HG03521 (cell line): Measurements from ENCODE around the gene TMEM108.

Source experiments
- ATAC-seq: cut with Tn5 transposase; IDR thresholded peaks from one replicate; pipeline ENCODE4 v1.9.1; 2021; ENCODE audit warnings: mild to moderate bottlenecking, moderate library complexity; ENCODE audit not compliant: unreplicated experiment

TMEM108 gene

DNA sequence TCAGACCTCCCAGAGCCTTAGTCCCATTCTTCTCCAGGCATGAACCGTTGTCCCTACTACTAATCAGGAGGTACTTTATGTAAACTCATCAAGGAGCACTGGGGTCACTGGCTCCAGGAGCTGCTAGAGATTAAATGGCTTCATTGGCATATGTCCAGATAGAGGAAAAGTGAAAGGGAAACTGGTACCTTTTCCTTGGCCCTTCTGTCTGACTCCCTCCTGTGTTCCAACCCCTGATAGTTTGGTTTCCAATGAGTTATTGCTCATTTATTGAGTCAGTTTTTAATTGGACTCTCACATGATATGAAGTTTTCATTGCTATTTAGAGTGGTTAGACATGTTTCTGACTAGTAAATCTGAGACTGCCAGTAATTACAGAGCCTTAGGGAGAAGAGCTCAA, 231.2 kb downstream of the TMEM108 start:
- ATAC-seq: no peak

DNA sequence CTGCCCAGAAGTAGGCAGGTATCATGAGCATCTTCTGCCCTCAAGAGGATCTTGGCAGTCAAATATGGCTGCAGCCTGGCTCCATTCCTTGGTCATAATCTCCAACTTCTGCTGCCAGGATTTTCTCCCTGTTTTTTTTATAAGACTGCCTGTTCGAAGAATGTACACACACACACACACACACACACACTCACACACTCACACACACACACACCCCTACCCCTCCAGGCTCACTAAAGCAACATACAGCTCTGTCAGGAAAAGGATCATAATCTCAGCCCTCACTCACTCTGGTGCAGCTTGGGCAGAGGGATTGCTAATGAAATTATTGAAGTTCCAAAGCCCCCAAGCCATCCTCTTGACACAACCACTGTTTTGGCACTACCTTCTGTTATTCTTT, 232.4 kb downstream of the TMEM108 start:
- no peak for ATAC-seq

DNA sequence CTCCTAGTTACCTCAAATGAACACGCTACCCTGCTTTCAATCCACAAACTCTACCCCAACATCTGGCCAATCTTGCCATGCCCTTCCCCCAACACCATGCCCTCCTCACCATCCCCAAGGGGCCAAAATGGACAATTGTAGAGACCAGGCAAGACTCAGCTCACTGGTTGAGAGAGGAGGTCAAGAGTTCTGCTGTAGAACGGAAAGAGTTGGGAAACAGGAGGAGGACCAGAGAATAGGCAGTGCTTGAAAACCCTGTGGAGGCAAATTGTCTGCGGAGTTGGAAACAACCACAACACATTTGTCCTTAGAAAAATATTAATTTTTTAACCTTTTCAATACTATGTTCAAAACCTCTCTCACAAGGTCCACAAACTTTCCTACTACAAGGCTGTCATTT, 232.9 kb downstream of the TMEM108 start:
- ATAC-seq: no peak

DNA sequence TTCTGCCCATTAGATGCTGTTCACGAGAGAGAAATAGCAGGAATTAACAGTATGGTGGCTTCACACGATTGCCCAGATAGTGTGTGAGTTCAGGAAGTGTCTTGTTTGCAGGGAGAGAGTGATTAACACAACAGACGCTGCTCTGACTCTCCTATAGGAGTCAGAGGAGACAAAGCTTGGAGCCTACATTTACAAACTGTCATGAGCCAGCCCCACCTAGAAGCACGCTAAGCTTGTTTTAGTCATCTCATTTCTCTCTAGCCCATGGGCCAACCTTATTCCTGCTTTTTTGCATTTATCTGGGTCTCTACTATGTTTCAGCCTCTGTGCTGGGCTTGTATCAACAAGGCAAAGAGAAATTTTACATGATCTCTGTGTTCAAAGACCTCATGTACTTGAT, 233.3 kb downstream of the TMEM108 start:
- no peak for ATAC-seq

DNA sequence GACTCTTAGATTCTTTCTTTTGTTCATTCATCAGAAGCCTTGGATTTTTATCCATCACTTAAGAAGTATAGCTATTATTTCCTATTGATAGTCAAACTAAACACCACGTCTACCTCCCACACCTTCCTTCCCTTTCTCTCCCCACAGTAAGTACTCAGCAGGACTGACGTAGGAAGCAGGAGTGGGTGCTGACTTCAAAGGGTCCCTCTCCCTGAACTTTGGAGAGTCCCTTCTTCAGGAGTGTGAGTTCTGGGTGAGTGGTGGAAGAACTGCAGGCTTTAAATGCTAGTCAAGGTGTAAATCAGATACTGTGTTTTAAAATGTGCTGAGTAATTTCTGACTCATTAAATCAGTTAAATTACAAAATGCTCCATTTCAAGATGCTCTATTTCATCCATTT, 235.2 kb downstream of the TMEM108 start:
- ATAC-seq: no peak

DNA sequence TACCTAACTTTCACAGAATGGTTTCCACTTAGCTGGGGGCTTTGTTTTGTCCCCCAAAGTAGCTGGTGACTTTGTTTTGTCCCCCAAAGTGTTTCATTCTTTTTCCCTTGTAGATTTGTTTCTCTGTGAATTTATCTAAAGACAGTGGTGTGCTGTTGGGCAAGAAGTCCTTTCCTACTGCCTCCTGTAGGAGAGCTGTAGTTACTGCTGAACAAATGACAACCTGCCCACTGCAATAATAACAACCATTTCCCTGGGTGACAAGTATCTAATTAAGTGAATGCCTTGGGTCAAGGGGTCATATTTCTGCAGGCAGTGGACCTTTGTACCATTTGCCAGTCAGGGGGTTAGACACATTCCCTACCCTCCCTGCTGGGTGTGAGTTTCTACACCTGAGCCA, 236.3 kb downstream of the TMEM108 start:
- no peak for ATAC-seq

DNA sequence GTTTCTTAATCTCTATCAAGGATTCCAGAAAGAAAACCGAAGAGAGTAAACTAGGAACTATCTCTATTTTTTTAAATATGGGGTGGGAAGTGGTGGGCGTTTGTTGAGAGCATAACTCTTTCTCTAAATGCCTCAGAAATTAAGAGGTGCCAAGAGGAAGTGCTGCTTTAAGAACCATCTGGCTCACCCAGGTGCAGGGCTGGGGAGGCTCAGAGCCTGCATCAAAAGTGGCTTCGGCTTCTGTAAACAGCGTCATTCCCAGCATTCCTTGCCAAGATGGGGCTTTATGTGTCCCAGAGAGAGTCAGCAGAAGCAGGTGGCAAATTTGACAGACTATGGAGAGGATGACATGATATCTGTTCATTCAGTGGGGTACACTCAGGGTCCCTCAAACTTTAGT, 238.4 kb downstream of the TMEM108 start:
- ATAC-seq: no peak

DNA sequence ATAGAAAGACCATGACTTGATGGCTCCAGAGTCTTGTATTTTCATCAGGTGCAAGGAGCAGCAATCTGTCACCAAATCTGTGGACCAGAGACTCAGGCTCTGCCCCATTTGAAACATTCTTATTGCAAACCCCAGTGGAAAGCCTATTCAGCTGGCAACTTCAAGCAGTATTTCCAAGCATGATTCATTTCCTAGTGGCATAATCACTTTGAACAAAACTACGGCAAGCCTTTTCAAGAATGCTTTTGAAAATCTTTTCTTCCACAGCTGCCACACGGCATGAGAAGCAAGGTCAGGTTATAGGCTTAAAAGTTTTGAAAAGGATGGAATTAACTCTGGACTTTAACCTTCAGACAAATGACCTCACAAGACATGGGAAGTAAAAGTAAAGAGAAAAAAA, 239.6 kb downstream of the TMEM108 start:
- no peak for ATAC-seq

DNA sequence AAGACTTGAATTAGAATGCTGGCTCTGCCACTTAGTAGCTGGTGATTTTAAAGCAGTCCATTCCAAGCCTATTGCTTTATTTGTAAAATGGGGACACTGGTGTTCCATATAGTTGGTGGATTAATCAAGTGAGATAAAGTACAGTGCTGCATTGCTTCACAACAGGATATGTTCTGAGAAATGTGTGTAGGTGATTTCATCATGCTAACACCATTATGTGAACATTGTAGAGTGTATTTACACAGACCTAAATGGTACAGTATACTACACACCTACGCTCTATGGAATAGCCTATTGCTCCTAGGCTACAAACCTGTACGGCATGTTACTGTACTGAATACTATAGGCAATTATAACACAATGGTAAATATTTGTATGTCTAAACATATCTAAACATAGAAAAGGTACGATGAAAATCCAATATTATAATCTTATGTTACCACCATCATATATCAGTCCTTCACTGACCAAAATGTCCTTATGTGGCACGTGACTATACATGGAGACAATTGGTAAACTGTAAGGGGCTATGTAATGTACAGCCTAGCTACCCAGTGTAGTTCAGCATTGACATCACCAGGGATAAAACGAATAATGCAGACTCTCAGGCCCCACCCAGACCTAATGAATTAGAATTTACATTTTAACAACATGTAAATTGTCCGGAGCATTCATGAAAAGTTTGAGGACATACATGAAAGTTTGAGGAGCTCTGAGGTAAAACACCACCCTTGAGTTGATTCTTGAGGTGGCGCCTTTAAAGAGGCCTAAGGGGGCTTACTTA, 240.3 kb downstream of the TMEM108 start:
- no peak for ATAC-seq

DNA sequence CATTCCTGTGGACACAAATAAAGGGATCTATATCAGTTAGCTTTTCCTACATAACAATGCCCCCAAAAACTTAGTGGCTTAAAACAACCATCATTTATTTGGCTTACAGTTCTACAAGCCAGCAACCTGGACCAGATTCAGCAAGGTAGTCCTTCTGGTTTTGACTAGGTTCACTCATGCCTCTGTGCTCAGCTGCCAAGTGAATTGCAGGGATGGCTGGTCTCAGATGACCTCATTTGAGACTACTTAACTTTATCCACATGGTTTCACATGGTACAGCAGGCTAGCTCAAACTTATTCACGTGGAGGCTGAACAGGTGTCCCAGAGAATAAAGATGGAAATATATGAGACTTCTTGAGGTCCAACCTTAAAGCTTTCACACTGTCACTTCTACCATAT, 242.4 kb downstream of the TMEM108 start:
- ATAC-seq: no peak

DNA sequence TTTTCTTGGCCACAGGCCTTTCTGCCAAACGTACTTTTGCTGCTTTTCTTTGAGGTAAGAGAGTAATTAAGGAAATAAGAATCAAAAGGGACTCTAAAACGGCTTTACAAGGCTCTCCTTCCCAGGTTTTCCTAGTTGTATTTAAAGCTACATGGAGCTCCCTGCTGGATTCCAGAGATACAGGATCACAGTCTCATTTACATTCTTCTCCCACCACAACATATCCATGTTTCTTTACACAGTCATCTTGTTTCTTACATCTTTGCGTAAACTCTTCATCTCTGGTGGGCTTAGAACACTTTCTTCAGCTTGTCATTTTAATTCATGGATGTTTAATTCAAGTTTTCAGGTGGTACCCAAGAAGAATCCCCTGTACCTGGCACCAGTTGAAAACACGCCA, 244.0 kb downstream of the TMEM108 start:
- no peak for ATAC-seq

DNA sequence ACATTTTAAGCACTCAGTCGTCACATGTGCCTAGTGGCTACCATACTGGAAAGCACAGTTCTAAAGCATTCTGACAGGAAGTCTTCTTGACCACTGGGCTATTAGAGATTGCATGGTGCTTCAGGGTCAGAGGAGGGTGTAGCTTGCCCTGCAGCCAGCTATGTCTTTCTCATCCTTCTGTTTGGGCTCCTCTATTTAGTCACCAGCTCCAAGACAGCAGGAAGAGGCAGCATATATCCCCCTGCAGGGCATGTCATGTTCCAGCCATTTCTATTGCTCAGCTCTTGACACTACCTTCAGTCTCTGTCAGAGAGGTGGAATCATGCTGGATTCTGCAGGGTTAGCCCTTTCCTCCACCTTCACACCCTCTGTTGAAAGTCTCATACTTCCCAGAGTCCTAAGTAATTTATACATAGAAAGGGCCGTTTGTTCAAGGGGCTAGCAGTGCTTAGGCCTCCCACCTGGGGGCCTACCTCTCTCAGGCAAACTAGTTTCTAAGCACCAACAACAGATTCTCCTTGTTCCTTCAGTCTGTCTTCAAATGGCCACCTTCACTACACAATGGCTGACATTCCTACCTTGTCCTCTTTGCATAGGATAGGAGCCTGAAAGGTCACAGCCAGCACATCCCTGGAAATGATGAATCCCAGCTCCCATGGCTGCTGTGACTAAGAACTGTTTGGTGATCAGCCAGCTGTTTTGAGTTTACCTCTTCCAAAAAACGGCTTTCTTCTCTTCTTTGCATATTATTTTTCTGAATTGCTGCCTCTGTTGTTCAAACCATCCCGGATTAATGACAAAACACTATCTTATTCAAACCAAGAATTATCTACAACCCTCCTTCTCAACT, 246.0 kb downstream of the TMEM108 start:
- no peak for ATAC-seq

DNA sequence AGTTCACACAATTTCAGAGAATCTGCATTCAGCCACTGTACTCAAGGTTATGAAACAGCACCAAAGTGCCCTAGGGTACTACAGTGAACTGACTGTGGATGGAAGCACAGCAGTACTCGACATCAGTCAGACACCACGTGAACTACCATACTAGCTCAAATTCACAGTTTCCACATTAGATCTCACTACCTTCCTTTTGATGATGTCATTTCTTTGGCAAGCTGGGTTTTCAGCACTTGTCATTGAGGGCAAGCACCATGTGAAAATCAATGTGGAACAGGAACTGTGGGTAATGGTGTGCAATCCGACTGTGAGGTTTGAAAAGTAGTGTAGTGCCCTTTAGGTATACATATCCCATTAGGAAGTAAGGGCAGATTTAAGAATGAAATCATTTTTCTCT, 251.1 kb downstream of the TMEM108 start:
- no peak for ATAC-seq

DNA sequence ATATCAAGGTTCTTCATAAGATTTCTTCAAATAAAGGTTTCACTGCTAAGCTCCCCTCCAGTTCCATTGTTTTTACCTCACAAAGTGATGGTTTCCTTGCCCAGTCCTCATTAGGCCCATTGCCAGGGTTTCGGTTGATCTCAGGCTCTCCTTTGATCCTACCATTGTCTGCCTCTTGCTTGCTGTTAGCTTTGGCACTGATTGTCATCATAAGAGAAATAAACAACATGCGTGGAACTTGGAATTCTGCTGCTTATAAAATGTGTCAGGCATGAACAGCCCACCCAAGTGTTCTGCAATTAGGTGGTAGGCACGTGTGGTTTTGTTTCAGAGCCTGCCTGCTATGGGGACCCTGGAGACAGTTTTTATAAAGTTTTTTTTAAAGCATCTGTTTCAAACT, 254.1 kb downstream of the TMEM108 start:
- no peak for ATAC-seq

DNA sequence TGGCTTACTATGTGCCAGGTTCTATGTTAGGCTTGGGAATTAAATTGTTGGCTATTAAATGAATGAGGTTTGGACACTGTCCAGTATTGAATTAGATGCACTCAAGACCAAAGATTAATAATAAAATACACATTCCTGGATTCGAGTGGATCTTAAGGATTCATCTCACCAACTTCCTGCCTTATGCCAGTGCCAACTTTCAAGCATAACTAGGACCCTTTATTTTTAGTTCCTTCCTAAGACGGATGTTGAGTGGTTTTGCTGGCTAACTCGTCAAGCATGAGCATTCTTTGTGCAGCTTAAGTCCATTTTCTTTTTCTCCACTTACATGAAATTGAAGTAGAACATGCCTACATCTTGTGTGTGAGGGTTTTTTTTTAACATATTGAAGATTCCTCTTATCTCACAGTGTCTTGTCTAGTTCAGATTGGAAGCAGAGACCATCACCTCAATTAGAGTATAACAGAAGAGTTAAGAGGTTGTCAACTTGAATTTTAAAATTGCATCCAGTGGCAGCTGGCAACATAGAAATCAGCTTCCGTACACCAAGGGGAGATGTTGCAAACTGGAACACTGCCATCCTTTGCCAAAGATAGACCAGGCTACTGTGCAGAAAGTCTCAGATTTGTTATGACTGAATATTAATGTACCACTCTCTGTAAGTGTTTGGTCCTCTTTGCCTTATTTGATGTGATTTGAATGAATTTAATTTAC, 255.4 kb downstream of the TMEM108 start:
- no peak for ATAC-seq

DNA sequence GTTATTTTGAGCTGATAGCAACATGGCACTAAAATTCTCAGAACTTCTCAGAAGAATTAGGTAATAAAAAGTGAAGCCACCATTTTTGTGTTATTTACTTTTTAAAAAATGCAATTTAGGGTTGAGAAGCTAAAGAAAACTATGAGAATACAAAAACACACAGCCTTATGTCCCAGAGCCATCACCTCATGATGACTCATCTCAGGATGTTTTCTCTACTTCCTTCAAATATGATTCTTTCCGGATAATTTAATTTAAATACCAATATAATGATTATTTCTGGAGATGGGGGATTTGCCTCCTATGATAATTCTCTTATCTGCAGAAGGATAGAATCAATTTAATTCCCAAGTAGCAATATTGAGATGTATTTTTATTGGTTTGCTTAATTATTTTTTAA, 256.1 kb downstream of the TMEM108 start:
- no peak for ATAC-seq

DNA sequence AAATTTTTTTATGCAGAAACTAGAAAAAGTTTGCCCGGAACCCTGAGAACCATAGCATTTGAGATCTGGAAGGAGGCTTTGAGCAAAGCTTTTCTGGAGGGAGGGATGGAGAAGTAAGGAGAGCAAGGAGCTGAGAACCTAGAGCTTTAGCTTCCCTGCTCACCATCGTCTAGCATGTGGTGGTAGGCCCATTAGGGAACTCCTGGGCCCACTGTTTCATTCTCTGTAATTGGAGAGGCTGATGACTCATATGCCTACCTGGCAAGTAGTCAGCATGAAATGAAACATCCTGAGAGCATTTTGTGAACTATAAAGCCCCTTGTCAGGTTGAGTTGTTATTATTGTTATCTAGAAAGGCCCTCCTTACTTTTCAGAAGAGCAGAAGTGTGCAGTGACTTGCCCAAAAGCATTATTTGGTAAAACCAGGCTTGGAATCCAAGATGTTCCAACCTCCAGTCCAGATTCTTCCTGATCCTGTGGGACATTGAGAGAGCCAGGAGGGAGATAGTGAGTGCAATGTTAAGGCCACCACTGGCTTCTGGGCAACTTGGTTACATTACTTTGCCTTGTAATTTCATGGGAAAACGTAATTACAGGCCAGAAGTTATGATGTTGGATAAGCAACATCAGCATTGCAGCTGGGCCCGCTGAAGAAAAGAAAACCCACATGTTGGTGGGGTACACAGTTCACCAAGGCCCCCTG, 257.2 kb downstream of the TMEM108 start:
- no peak for ATAC-seq

DNA sequence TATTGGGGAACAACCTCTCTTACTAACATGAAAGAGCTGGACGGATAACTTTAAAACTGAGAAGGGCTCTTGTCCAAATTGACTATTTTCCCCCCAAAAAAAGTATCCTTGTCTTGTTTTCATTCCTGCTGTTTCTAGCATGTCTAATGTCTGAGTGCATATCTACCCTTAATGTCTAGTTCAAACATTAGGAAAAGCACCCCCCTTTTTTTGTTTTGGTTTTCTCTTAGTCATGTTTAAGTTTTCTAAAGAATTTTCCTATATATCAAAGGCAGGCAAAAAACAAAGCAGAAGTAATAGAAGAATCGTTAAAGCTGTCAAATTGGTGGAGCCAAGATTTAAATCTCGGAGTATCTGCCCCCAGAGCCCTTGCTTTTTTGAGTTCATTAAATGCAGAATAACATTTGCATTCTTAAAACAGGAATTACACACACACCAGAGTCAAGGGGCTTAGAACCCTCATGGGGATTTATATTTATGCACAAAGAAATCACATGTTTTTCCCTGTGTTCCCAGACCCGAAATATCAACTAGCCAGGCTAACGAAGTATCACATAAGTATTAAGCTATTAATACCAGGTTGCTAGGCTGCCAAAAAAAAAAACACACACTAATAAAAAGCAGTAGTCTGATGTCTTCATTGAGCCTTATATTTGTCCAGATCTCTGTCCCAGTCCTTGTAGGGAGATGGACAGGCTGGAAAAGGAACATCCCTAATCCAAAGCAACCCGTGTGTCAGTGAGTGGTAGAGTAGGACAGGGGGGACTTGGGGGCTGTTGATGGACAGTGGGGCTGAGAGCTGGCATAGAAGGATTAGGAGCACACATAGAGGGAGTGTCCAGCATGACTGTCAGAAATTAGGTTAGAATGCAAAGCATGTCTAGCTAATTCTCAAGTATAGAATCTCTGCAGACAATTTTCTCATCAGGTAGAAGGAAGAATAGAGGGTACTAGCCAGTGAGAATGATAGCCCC, 258.0 kb downstream of the TMEM108 start:
- ATAC-seq: no peak

DNA sequence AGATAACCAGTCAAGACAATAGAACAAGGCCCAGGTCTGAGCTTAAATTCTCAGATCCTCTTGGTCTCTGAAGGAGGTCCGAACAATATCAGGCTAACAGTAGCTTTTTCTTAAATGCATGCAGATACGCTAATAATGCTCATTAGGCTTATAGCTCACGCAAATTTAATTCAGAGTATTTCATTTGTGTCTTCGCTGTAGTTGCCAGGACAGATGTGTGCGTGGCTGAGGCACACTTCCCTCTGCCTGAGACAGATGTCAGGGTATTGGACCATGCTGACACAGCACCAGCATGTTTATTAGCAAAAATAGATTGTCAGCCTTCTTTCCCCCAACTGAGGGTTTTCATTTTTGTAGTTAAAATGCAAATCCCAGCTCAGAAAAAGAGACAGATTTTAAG, 258.8 kb downstream of the TMEM108 start:
- no peak for ATAC-seq

DNA sequence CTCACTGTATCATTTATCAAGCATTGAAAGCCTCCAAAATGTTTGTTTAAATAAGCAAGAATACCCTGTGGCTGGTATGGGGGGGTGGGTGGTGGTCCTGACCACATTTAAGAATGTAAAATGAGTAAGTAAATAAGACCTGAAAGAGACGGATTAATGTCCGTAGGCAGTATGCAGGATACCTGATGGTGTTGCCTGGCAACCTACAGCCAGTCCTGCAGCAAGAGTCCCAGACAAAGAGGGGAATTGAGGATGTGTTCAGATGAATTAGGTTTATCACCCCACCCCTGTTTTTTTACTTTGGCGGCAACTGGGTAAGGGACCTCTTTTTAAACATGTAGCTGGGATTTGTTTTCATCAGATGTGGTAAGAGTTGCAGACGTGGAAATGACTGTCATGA, 261.9 kb downstream of the TMEM108 start:
- ATAC-seq: no peak
